ENCODE data around the gene USP10. TPM values are rescaled to one million over a fixed set of nuclear protein-coding genes. Genes with fewer than 3 reads are reported as not detected.
A peak's percentile ranks its signal among the peaks of the same experiment; 100 is the strongest.

USP10 gene
- total RNA-seq, 2 experiments from 2014 or later = 99.3 to 106 TPM

DNA sequence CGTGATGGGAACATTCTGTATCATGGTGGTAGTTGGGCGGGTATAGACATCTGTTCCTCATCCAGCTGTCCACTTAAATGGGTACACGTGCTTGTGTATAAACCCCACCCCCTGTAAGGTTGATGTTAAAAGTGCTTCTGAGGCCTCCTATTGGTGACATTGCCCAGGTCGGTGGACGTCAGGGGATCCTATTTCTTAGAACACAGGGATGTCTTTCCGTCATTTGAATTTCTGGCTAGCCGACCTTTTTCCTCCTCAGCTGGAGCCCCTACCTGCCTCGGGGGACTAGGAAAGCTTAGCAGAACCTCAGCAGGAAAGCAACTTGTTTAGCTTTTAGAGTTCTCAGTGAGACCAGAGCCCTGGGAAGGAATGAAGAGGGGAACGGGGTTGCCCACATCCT lies 103.3 kb downstream of the USP10 start:
- H3K27ac ChIP-seq (ENCODE audit: low read depth in 1 of 2, low read length in 2 of 2) = no peak overlapping the region
- Mint-ChIP-seq H3K27me3 (no peaks in the 10 kb centered on the region), H3K4me1 (ENCODE audit: low read depth) (no peaks in the 10 kb centered on the region), H3K9me3 (no peaks in the 10 kb centered on the region), H3K4me3 (no peak overlapping the region), H3K27ac (no peak overlapping the region), H3K36me3 (ENCODE audit: low read depth) (no peaks in the 10 kb centered on the region)
- H3K27me3 ChIP-seq (ENCODE audit: control insufficient read depth in 1 of 2, insufficient read depth in 2 of 2, low read length in 2 of 2) = peaks cover 0 to 2% of the 10 kb centered on the region in 2 experiments
- ChIA-PET CTCF (no interaction called here), POLR2A (no interaction called here)
- H3K9me3 ChIP-seq (ENCODE audit: control insufficient read depth in 1 of 2, insufficient read depth in 1 of 2, low read length in 2 of 2) = no peaks in the 10 kb centered on the region
- intact Hi-C loops (cut with DNase I, micrococcal nuclease) = no loop called here
- ATAC-seq (ENCODE audit: poor library complexity) (no peak), DNase-seq (no peak)
- H3K36me3 ChIP-seq (ENCODE audit: insufficient read depth, low read length) = no peaks in the 10 kb centered on the region
- H3K4me1 ChIP-seq (ENCODE audit: insufficient read depth, low read length) = peaks cover 4% of the 10 kb centered on the region
- no peak overlapping the region for H3K4me3 ChIP-seq (ENCODE audit: low read length)
- TF ChIP-seq, protein P1, sequence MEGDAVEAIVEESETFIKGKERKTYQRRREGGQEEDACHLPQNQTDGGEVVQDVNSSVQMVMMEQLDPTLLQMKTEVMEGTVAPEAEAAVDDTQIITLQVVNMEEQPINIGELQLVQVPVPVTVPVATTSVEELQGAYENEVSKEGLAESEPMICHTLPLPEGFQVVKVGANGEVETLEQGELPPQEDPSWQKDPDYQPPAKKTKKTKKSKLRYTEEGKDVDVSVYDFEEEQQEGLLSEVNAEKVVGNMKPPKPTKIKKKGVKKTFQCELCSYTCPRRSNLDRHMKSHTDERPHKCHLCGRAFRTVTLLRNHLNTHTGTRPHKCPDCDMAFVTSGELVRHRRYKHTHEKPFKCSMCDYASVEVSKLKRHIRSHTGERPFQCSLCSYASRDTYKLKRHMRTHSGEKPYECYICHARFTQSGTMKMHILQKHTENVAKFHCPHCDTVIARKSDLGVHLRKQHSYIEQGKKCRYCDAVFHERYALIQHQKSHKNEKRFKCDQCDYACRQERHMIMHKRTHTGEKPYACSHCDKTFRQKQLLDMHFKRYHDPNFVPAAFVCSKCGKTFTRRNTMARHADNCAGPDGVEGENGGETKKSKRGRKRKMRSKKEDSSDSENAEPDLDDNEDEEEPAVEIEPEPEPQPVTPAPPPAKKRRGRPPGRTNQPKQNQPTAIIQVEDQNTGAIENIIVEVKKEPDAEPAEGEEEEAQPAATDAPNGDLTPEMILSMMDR (IDR thresholded peaks at IDR 0.05) = no peak

DNA sequence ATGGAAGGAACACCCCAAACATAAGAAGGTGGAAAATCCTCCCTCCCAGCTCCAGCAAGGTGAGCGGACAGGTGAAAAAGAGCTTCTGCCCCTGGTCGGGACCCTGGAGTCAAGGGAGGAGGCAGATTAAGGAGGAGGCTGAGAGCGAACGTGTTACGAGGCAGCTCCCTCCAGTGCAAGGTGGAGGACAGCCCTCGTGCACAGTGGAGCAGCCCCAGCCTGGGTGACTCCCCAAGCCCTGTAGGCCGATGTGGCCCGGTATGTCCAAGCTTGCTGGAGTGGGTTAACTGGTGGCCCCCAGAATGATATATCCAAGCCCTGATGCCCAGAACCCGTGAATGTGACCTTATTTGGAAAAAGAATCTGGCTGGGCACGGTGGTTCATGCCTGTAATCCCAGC lies 104.5 kb downstream of the USP10 start:
- H3K9me3 ChIP-seq (ENCODE audit: control insufficient read depth in 1 of 2, insufficient read depth in 1 of 2, low read length in 2 of 2) = no peaks in the 10 kb centered on the region
- no peaks in the 10 kb centered on the region for H3K36me3 ChIP-seq (ENCODE audit: insufficient read depth, low read length)
- Mint-ChIP-seq H3K4me1 (ENCODE audit: low read depth) (no peaks in the 10 kb centered on the region), H3K4me3 (no peak overlapping the region), H3K36me3 (ENCODE audit: low read depth) (no peaks in the 10 kb centered on the region), H3K9me3 (no peaks in the 10 kb centered on the region), H3K27ac (no peak overlapping the region), H3K27me3 (no peaks in the 10 kb centered on the region)
- intact Hi-C loops (cut with DNase I, micrococcal nuclease) = no loop called here
- POLR2A ChIA-PET = no interaction called here
- TF ChIP-seq, protein P1 (IDR thresholded peaks at IDR 0.05) = no peak
- CTCF ChIA-PET = no interaction called here
- peaks cover 0 to 2% of the 10 kb centered on the region in 2 experiments for H3K27me3 ChIP-seq (ENCODE audit: control insufficient read depth in 1 of 2, insufficient read depth in 2 of 2, low read length in 2 of 2)
- no peak for ATAC-seq (ENCODE audit: poor library complexity)
- no peak overlapping the region for H3K27ac ChIP-seq (ENCODE audit: low read depth in 1 of 2, low read length in 2 of 2)
- peaks cover 4% of the 10 kb centered on the region for H3K4me1 ChIP-seq (ENCODE audit: insufficient read depth, low read length)
- H3K4me3 ChIP-seq (ENCODE audit: low read length) = no peak overlapping the region
- DNase-seq = no peak

DNA sequence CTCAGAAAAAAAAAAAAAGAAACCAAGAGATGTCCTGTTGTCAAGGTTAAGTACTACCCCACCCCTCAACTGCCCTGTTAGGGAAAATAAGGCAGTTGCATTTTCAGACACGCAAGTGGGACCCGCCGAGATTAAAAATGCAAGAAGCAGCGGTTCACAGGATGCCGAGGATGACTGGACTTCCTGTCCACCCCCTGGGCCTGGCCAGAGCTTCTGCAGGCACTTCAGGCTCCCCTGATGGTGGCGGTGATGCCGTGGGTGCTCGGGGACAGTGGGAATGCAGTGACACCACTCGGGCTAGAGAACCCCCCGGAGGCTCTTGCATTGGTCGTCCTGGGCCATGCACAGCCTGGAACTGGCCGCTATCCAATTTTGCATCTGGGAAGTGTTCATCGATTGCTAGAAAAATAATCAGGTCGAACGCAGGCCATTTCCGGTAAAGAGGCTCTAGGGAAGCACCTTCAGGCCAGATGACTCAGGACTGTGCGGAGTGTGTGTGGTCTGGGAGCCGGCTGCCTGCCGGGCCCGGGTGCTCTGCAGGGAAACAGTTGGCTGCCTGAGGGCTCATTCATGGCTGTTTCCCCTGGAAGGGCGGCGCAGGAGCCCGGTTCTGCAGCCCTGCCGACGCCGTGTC lies 106.6 kb downstream of the USP10 start:
- Histone ChIP-seq H3K36me3 (ENCODE audit: insufficient read depth, low read length) (no peaks in the 10 kb centered on the region), H3K9me3 (ENCODE audit: control insufficient read depth in 1 of 2, insufficient read depth in 1 of 2, low read length in 2 of 2) (no peaks in the 10 kb centered on the region), H3K27me3 (ENCODE audit: control insufficient read depth in 1 of 2, insufficient read depth in 2 of 2, low read length in 2 of 2) (peaks cover 0 to 2% of the 10 kb centered on the region in 2 experiments), H3K4me1 (ENCODE audit: insufficient read depth, low read length) (peaks cover 16% of the 10 kb centered on the region), H3K4me3 (ENCODE audit: low read length) (no peak overlapping the region), H3K27ac (ENCODE audit: low read depth in 1 of 2, low read length in 2 of 2) (no peak overlapping the region)
- Mint-ChIP-seq H3K4me3 (no peak overlapping the region), H3K36me3 (ENCODE audit: low read depth) (no peaks in the 10 kb centered on the region), H3K27me3 (no peaks in the 10 kb centered on the region), H3K27ac (no peak overlapping the region), H3K9me3 (no peaks in the 10 kb centered on the region), H3K4me1 (ENCODE audit: low read depth) (peaks cover 6% of the 10 kb centered on the region)
- DNase-seq (peak in 3 of 14 experiments; percentile 22 to 63 (median 60)), ATAC-seq (ENCODE audit: poor library complexity) (no peak)
- ChIA-PET POLR2A (no interaction called here), CTCF (no interaction called here)
- intact Hi-C loops (cut with DNase I, micrococcal nuclease) = no loop called here
- TF ChIP-seq, protein P1 (IDR thresholded peaks at IDR 0.05) = no peak
